Stomach (tissue), 4 donors: ENCODE data around the gene PPP2CA.

Source experiments
- CTCF ChIP-seq, 7 experiments: fragments of 450-650 bp in 4 of 7; fragments of 200-600 bp in 3 of 7; sonication (generic) in 3 of 7; IDR thresholded peaks; one replicate each; pipeline ENCODE4 v1.5.1; 2016 to 2019; ENCODE audit warnings: antibody characterized with exemption in 7 of 7, control low read depth in 2 of 7, mild to moderate bottlenecking in 1 of 7
- POLR2A ChIP-seq, 4 donors: fragments of 450-650 bp; IDR thresholded peaks; one replicate each; pipeline ENCODE4 v1.6.1; 2016; ENCODE audit warnings: antibody characterized with exemption in 4 of 4, control low read depth in 2 of 4, mild to moderate bottlenecking in 1 of 4, moderate library complexity in 1 of 4
- POLR2AphosphoS5 ChIP-seq, 3 donors: sonication (generic); formaldehyde crosslinking; IDR thresholded peaks; one replicate each; pipeline ENCODE4 v1.6.1; 2016; ENCODE audit warnings: antibody characterized with exemption in 3 of 3

- TF ChIP-seq CTCF (IDR thresholded peaks at IDR 0.05) (no peak), POLR2AphosphoS5 (IDR thresholded peaks at IDR 0.05) (no peak), POLR2A (IDR thresholded peaks at IDR 0.05) (no peak)
These were observed 64.1 kb downstream of the PPP2CA start for GRCh38 chr5:134161513-134162395.
